Right lobe of liver (tissue), 6 donors: ENCODE results near the gene FAIM2. TPM values are rescaled to one million over a fixed set of nuclear protein-coding genes. Genes with fewer than 3 reads are reported as not detected.

ENCODE experiments used
- ATAC-seq, 4 donors: fragments of 200-7000 bp; cut with Tn5 transposase; one replicate each; pipeline ENCODE4 v1.9.1; 2020; ENCODE audit warnings: mild to moderate bottlenecking in 4 of 4, moderate library complexity in 4 of 4
- DNase-seq, 3 donors: peaks; one replicate each; pipeline ENCODE4 v3.0.0-alpha.2; 2020
- H3K27ac ChIP-seq, 3 donors: fragments of 200-600 bp; one replicate each; pipeline ENCODE4 v1.8.0; 2022
- H3K27me3 ChIP-seq, 2 donors: fragments of 200-600 bp; one replicate each; pipeline ENCODE4 v1.8.0; 2022
- H3K36me3 ChIP-seq, 4 donors: fragments of 200-600 bp; sonication (generic) in 1 of 4; one replicate each; pipeline versions ENCODE4 v1.5.1 to v1.8.0; 2017 to 2022; ENCODE audit warnings: control low read depth in 1 of 4
- H3K4me1 ChIP-seq, 4 donors: fragments of 200-600 bp; sonication (generic) in 1 of 4; one replicate each; pipeline versions ENCODE4 v1.5.1 to v1.8.0; 2017 to 2022; ENCODE audit warnings: control low read depth in 1 of 4
- H3K4me3 ChIP-seq, 3 donors: fragments of 200-600 bp; one replicate each; pipeline ENCODE4 v1.8.0; 2022
- H3K9me3 ChIP-seq, 4 donors: fragments of 200-600 bp; sonication (generic) in 1 of 4; one replicate each; pipeline versions ENCODE4 v1.5.1 to v1.8.0; 2017 to 2022; ENCODE audit warnings: control low read depth in 1 of 4
- POLR2A ChIP-seq: fragments of 450-650 bp; IDR thresholded peaks from one replicate; pipeline ENCODE4 v1.6.1; 2017; ENCODE audit warnings: antibody characterized with exemption, mild to moderate bottlenecking
- WGBS: methylation state at CpG from one replicate; pipeline ENCODE4 v1.1.6; 2018; ENCODE audit warnings: low coverage, low lambda C conversion rate; ENCODE audit not compliant: insufficient coverage; ENCODE audit errors: missing lambda C conversion rate; 5-methylcytosine and 5-hydroxymethylcytosine counted together
- intact Hi-C, 2 donors: fragments of 100-400 bp; cut with DNase I; formaldehyde crosslinking; loops; one replicate each; pipeline versions ENCODE4 v1.11.2 to v1.14.1; 2022
- total RNA-seq, 6 experiments: library from RNA; depleted of rRNA in 2 of 6; stranded (reverse); fragments of >200 nt in 2 of 6; fragmentation: NEBNext Ultra II Directional in 3 of 6; extraction: Animal tissue kit (Norgen Biotek cat#: 25700) in 3 of 6; gene quantifications; one replicate each; pipeline versions ENCODE4 v1.1.0 to v1.2.4, GENCODE V29; 2016 to 2023
- TF ChIP-seq, protein P1 (sequence below), 4 donors: fragments of 200-600 bp in 3 of 4; fragments of 450-650 bp in 1 of 4; IDR thresholded peaks; one replicate each; pipeline versions ENCODE4 v1.5.1 to v1.8.0; 2016 to 2022; ENCODE audit warnings: antibody characterized with exemption in 4 of 4, mild to moderate bottlenecking in 2 of 4
- donor health status: DM: no; HTN: yes; CAD: no.
- donor health status: DM: no; HTN: no; CAD: no.
- donor health status: DM: no; HTN: no; CAD: no.
- donor health status: DM: no; HTN: yes; CAD: no.
- donor health status: DM: no; HTN: yes; CAD: no.

Gene FAIM2
- total RNA-seq, 6 experiments from 2014 or later: 0.16 TPM; not detected in 5

DNA sequence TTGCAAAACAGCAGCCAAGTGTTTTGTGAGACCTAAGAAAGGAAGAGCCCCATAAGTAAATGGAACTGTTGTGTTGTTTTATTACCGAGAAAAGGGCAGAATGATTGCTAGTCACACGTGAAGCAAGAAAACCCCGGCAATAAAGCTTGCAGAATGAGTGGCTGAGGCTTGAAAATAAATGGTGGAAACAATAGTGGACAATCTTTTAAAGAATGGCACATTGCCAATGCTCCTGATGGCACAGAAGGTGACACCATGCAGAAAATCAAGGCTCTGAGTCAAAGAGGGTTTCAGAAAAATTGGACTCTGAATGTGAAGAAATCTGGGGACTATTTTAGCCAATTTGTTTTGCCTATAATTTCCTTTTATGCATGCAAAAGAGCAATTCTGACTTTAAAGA, 42.8 kb upstream of the FAIM2 start:
- Histone ChIP-seq H3K4me3 (no peak overlapping the region), H3K27ac (no peak overlapping the region), H3K27me3 (no peaks in the 10 kb centered on the region), H3K36me3 (no peaks in the 10 kb centered on the region), H3K9me3 (no peaks in the 10 kb centered on the region), H3K4me1 (peaks cover 0 to 7% (median 0%) of the 10 kb centered on the region in 4 donors)
- DNase-seq (no peak), ATAC-seq (no peak)
- intact Hi-C loops: no loop called here
- 69% methylated on average over 3 of the region's 3 CpGs for WGBS
- no peak for TF ChIP-seq POLR2A
- TF ChIP-seq, protein P1, sequence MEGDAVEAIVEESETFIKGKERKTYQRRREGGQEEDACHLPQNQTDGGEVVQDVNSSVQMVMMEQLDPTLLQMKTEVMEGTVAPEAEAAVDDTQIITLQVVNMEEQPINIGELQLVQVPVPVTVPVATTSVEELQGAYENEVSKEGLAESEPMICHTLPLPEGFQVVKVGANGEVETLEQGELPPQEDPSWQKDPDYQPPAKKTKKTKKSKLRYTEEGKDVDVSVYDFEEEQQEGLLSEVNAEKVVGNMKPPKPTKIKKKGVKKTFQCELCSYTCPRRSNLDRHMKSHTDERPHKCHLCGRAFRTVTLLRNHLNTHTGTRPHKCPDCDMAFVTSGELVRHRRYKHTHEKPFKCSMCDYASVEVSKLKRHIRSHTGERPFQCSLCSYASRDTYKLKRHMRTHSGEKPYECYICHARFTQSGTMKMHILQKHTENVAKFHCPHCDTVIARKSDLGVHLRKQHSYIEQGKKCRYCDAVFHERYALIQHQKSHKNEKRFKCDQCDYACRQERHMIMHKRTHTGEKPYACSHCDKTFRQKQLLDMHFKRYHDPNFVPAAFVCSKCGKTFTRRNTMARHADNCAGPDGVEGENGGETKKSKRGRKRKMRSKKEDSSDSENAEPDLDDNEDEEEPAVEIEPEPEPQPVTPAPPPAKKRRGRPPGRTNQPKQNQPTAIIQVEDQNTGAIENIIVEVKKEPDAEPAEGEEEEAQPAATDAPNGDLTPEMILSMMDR (IDR thresholded peaks at IDR 0.05): no peak

GRCh38 chr12:49946086-49946485, 42.4 kb upstream of the FAIM2 start:
- H3K27me3 ChIP-seq: no peaks in the 10 kb centered on the region
- H3K4me3 ChIP-seq: no peak overlapping the region
- H3K36me3 ChIP-seq: no peaks in the 10 kb centered on the region
- WGBS: 87% methylated on average over 9 of the region's 9 CpGs
- intact Hi-C loops: no loop called here
- no peaks in the 10 kb centered on the region for H3K9me3 ChIP-seq
- ATAC-seq: no peak
- TF ChIP-seq, protein P1 (IDR thresholded peaks at IDR 0.05): no peak
- no peak for TF ChIP-seq POLR2A
- H3K4me1 ChIP-seq: peaks cover 0 to 7% (median 0%) of the 10 kb centered on the region in 4 donors
- no peak overlapping the region for H3K27ac ChIP-seq
- no peak for DNase-seq

GRCh38 chr12:49945394-49946080, 41.8 kb upstream of the FAIM2 start:
- Histone ChIP-seq H3K4me3 (no peak overlapping the region), H3K27ac (no peak overlapping the region), H3K4me1 (peaks cover 0 to 7% (median 0%) of the 10 kb centered on the region in 4 donors), H3K9me3 (no peaks in the 10 kb centered on the region), H3K27me3 (no peaks in the 10 kb centered on the region), H3K36me3 (no peaks in the 10 kb centered on the region)
- DNase-seq (peak; percentile 82 to 85 (median 83)), ATAC-seq (peak; percentile 97 to 98 (median 98))
- intact Hi-C loops: no loop called here
- TF ChIP-seq POLR2A: no peak
- TF ChIP-seq, protein P1 (IDR thresholded peaks at IDR 0.05): peak; percentile 72 to 97 (median 90)
- 6% methylated on average over 28 of the region's 28 CpGs for WGBS

- ATAC-seq (no peak), DNase-seq (peak in 1 of 3 donors; percentile 35)
- intact Hi-C loops: no loop called here
- Histone ChIP-seq H3K36me3 (no peaks in the 10 kb centered on the region), H3K9me3 (no peaks in the 10 kb centered on the region), H3K4me1 (peaks cover 0 to 7% (median 0%) of the 10 kb centered on the region in 4 donors), H3K4me3 (no peak overlapping the region), H3K27me3 (no peaks in the 10 kb centered on the region), H3K27ac (no peak overlapping the region)
- TF ChIP-seq, protein P1 (IDR thresholded peaks at IDR 0.05): no peak
- no peak for TF ChIP-seq POLR2A
- WGBS: 76% methylated on average over 3 of the region's 3 CpGs
These were observed 41.0 kb upstream of the FAIM2 start for GRCh38 chr12:49944718-49945117.
